ENCODE measurements around the gene ATP7B. TPM values are rescaled to one million over a fixed set of nuclear protein-coding genes. Genes with fewer than 3 reads are reported as not detected.

Gene ATP7B
- total RNA-seq, 2 experiments from 2014 or later: 0.40 to 0.76 TPM

DNA sequence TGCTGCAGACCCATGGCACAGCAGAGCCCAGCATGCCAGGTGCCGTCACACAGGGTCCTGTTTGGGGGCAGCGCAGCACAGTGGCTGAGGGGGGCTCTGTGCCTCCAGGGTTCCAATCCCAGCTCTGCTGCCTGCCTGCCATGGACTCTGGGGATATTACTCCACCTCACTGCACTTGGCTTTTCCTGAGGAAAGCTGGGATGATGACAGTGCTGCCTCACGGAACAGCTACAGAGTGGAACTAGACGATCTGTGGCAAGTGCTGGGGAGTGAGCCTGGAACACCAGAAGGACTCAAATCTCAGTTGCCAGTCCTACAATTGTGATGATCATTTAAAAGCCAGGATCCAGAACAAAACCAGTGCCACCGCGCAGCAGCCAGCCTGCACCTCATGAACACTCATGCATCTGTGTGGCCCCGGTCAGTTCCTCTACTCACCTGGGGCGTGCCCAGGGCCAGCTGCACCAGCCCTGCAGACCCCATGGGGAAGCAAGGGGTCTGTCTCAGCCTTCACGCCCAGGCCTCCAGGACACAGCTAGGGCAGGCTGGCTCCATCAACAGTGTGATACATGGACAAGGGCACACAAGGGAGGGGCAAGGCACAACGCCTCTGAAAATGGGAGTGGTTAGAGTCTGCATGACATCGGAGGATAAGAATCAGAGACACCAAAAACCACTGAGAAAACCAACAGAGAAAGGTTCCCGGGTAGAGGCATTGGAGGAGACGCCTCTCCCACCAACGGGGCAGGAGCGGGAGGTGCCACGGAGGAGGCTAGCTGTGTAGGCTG, 55.2 kb downstream of the ATP7B start:
- H3K9me3 ChIP-seq (ENCODE audit: low read length): no peaks in the 10 kb centered on the region
- H3K4me2 ChIP-seq (ENCODE audit: low read length): no peak overlapping the region
- H3K9me2 ChIP-seq (ENCODE audit: insufficient read depth, low read length): no peaks in the 10 kb centered on the region
- no peak overlapping the region for H2AFZ ChIP-seq (ENCODE audit: low read length)
- intact Hi-C loops (cut with micrococcal nuclease; ENCODE audit: unreplicated experiment): no loop called here
- TF ChIP-seq EZH2phosphoT487 (IDR thresholded peaks at IDR 0.05; ENCODE audit: borderline replicate concordance, low read depth, low read length): no peak
- TF ChIP-seq, protein P1, sequence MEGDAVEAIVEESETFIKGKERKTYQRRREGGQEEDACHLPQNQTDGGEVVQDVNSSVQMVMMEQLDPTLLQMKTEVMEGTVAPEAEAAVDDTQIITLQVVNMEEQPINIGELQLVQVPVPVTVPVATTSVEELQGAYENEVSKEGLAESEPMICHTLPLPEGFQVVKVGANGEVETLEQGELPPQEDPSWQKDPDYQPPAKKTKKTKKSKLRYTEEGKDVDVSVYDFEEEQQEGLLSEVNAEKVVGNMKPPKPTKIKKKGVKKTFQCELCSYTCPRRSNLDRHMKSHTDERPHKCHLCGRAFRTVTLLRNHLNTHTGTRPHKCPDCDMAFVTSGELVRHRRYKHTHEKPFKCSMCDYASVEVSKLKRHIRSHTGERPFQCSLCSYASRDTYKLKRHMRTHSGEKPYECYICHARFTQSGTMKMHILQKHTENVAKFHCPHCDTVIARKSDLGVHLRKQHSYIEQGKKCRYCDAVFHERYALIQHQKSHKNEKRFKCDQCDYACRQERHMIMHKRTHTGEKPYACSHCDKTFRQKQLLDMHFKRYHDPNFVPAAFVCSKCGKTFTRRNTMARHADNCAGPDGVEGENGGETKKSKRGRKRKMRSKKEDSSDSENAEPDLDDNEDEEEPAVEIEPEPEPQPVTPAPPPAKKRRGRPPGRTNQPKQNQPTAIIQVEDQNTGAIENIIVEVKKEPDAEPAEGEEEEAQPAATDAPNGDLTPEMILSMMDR (conservative IDR thresholded peaks at IDR 0.05; ENCODE audit: low read length): no peak
- no peak overlapping the region for H3K4me3 ChIP-seq (ENCODE audit: low read depth, low read length, poor library complexity, severe bottlenecking)
- peaks cover 14% of the 10 kb centered on the region for H3K4me1 ChIP-seq (ENCODE audit: insufficient read depth, low read length, poor library complexity, severe bottlenecking)
- no TSS peak for BruUV-seq (replicated peaks)
- ChIA-PET POLR2A (interaction anchor here (0.6 kb wide), 1 partner anchor 257 kb away, joined by 3 read pairs; no protein-coding TSS in a partner anchor), CTCF (ENCODE audit: unreplicated experiment) (no interaction called here)
- no peaks in the 10 kb centered on the region for H4K20me1 ChIP-seq (ENCODE audit: insufficient read depth, low read length)
- H3K79me2 ChIP-seq (ENCODE audit: insufficient read depth, low read depth, low read length): no peaks in the 10 kb centered on the region
- no peak overlapping the region for H3K27ac ChIP-seq (ENCODE audit: low read depth, low read length, poor library complexity, severe bottlenecking)
- no peak for DNase-seq (ENCODE audit: low spot score)
- no peaks in the 10 kb centered on the region for H3K36me3 ChIP-seq (ENCODE audit: insufficient read depth, low read length)

DNA sequence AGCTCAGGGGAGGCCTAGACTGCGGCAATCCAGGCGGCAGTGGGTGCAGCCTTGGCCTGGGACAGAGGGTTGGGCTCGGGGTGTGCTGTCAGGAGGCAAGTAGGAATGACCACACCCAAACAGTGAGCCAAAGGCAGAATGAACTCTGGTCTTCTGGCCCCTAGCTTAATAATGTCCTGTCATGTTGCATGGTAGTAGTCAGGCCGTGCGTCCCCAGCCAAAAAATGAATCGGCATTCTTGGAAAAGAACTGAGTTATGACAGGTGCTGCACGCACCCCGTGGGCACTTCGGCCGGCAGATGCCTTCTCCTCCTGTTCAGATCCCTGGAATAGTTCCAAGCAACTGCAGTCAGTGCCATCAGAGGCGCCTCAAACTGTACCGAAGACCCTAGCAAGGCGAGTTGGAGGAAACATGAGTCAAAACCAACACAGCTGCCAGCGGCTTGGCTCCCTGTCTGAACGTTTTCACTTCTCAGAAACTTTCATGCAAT, 55.9 kb downstream of the ATP7B start:
- BruUV-seq (replicated peaks): no TSS peak
- no peak overlapping the region for H3K4me3 ChIP-seq (ENCODE audit: low read depth, low read length, poor library complexity, severe bottlenecking)
- intact Hi-C loops (cut with micrococcal nuclease; ENCODE audit: unreplicated experiment): no loop called here
- H3K9me2 ChIP-seq (ENCODE audit: insufficient read depth, low read length): no peaks in the 10 kb centered on the region
- H3K36me3 ChIP-seq (ENCODE audit: insufficient read depth, low read length): no peaks in the 10 kb centered on the region
- peaks cover 14% of the 10 kb centered on the region for H3K4me1 ChIP-seq (ENCODE audit: insufficient read depth, low read length, poor library complexity, severe bottlenecking)
- no peaks in the 10 kb centered on the region for H3K79me2 ChIP-seq (ENCODE audit: insufficient read depth, low read depth, low read length)
- DNase-seq (ENCODE audit: low spot score): no peak
- no peak overlapping the region for H2AFZ ChIP-seq (ENCODE audit: low read length)
- no peak for TF ChIP-seq EZH2phosphoT487 (IDR thresholded peaks at IDR 0.05; ENCODE audit: borderline replicate concordance, low read depth, low read length)
- TF ChIP-seq, protein P1 (conservative IDR thresholded peaks at IDR 0.05; ENCODE audit: low read length): no peak
- no peak overlapping the region for H3K4me2 ChIP-seq (ENCODE audit: low read length)
- POLR2A ChIA-PET: interaction anchor here (0.6 kb wide), 1 partner anchor 258 kb away, joined by 3 read pairs; no protein-coding TSS in a partner anchor
- H4K20me1 ChIP-seq (ENCODE audit: insufficient read depth, low read length): no peaks in the 10 kb centered on the region
- no peaks in the 10 kb centered on the region for H3K9me3 ChIP-seq (ENCODE audit: low read length)
- H3K27ac ChIP-seq (ENCODE audit: low read depth, low read length, poor library complexity, severe bottlenecking): no peak overlapping the region
- CTCF ChIA-PET (ENCODE audit: unreplicated experiment): no interaction called here
